Common myeloid progenitor, CD34-positive (primary cell): ENCODE measurements around the gene SRD5A2. TPM values are rescaled to one million over a fixed set of nuclear protein-coding genes. Genes with fewer than 3 reads are reported as not detected.

Source experiments
- CTCF ChIA-PET: fragments of 350-600 bp; sonication (Branson Sonifier 250); formaldehyde crosslinking; loops from one replicate; lab custom pipeline; 2021; ENCODE audit warnings: antibody characterized with exemption; lab: Charles Lee
- POLR2A ChIA-PET: fragments of 350-600 bp; sonication (Branson Sonifier 250); formaldehyde crosslinking; loops from one replicate; lab custom pipeline; 2021; ENCODE audit warnings: antibody characterized with exemption; lab: Charles Lee
- DNase-seq, 3 donors: peaks; one replicate each; pipeline versions ENCODE4 v3.0.0 to v3.0.0-alpha.2; 2013
- H3K27ac ChIP-seq, 2 experiments: 1 replicate in 1 of 2; 2 replicates in 1 of 2; pipeline ENCODE4 v1.7.0; 2013; ENCODE audit warnings: inconsistent platforms in 2 of 2, low read length in 2 of 2, mild to moderate bottlenecking in 2 of 2, low read depth in 1 of 2, moderate library complexity in 1 of 2; ENCODE audit not compliant: severe bottlenecking in 2 of 2, insufficient read depth in 1 of 2, poor library complexity in 1 of 2
- H3K27me3 ChIP-seq, 5 experiments: replicated peaks in 2 of 5; 1 replicate in 3 of 5; 2 replicates in 2 of 5; pipeline versions ENCODE4 v1.6.1 to v1.7.0; 2013; ENCODE audit warnings: low read length in 4 of 5, mild to moderate bottlenecking in 2 of 5, moderate library complexity in 2 of 5, inconsistent platforms in 1 of 5; ENCODE audit not compliant: insufficient read depth in 5 of 5, control insufficient read depth in 4 of 5
- H3K36me3 ChIP-seq, 4 experiments: 1 replicate in 2 of 4; 2 replicates in 2 of 4; pipeline versions ENCODE4 v1.6.1 to v1.7.0; 2013; ENCODE audit warnings: low read length in 3 of 4, control low read depth in 1 of 4, mild to moderate bottlenecking in 1 of 4; ENCODE audit not compliant: control insufficient read depth in 4 of 4, insufficient read depth in 4 of 4
- H3K4me1 ChIP-seq, 4 experiments: 1 replicate in 3 of 4; 2 replicates in 1 of 4; pipeline versions ENCODE4 v1.6.1 to v1.7.1; 2013; ENCODE audit warnings: low read length in 3 of 4, mild to moderate bottlenecking in 3 of 4, control low read depth in 1 of 4, inconsistent platforms in 1 of 4, moderate library complexity in 1 of 4; ENCODE audit not compliant: control insufficient read depth in 4 of 4, insufficient read depth in 4 of 4; ENCODE audit errors: control extremely low read depth in 1 of 4
- H3K4me3 ChIP-seq, 7 experiments: 1 replicate in 4 of 7; 2 replicates in 3 of 7; pipeline versions ENCODE4 v1.5.1 to v1.7.0; 2013; ENCODE audit warnings: mild to moderate bottlenecking in 7 of 7, low read length in 6 of 7, moderate library complexity in 6 of 7, inconsistent platforms in 2 of 7, low read depth in 2 of 7, control low read depth in 1 of 7; ENCODE audit not compliant: insufficient read depth in 4 of 7, control insufficient read depth in 1 of 7; ENCODE audit errors: extremely low read depth in 1 of 7
- H3K9me3 ChIP-seq, 5 experiments: 1 replicate in 4 of 5; 2 replicates in 1 of 5; pipeline versions ENCODE4 v1.6.1 to v1.7.1; 2013; ENCODE audit warnings: low read length in 4 of 5, mild to moderate bottlenecking in 2 of 5, inconsistent platforms in 1 of 5, low read depth in 1 of 5, moderate library complexity in 1 of 5; ENCODE audit not compliant: control insufficient read depth in 4 of 5, insufficient read depth in 2 of 5; ENCODE audit errors: control extremely low read depth in 1 of 5
- WGBS: methylation state at CpG from one replicate; pipeline ENCODE4 v1.1.5; 2013; ENCODE audit not compliant: insufficient coverage; 5-methylcytosine and 5-hydroxymethylcytosine counted together
- polyA plus RNA-seq: library from polyadenylated mRNA; unstranded; fragments of 120-200 nt; gene quantifications from one replicate; pipeline ENCODE4 v1.2.1, GENCODE V29; 2013

SRD5A2 gene, protein sequence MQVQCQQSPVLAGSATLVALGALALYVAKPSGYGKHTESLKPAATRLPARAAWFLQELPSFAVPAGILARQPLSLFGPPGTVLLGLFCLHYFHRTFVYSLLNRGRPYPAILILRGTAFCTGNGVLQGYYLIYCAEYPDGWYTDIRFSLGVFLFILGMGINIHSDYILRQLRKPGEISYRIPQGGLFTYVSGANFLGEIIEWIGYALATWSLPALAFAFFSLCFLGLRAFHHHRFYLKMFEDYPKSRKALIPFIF
- polyA plus RNA-seq = not detected

GRCh38 chr2:31580321-31581117 is at the start of gene SRD5A2:
Gene SRD5A2, minus strand, starts transcription at chr2:31580938. Its CDS starts 38 bp downstream, at chr2:31580900.
- Histone ChIP-seq H3K36me3 (no peaks in the 10 kb centered on the region), H3K27ac (no peak within 1 kb of the TSS), H3K4me1 (peaks cover 0 to 3% (median 0%) of the 10 kb centered on the region in 4 experiments), H3K27me3 (peaks cover 9 to 63% (median 29%) of the 10 kb centered on the region in 5 experiments), H3K4me3 (no peak within 1 kb of the TSS), H3K9me3 (peaks cover 0 to 19% (median 4%) of the 10 kb centered on the region in 5 experiments)
- ChIA-PET CTCF (no interaction called here), POLR2A (no interaction called here)
- 2% methylated on average over 66 of the region's 76 CpGs for WGBS
- DNase-seq = no peak

DNA sequence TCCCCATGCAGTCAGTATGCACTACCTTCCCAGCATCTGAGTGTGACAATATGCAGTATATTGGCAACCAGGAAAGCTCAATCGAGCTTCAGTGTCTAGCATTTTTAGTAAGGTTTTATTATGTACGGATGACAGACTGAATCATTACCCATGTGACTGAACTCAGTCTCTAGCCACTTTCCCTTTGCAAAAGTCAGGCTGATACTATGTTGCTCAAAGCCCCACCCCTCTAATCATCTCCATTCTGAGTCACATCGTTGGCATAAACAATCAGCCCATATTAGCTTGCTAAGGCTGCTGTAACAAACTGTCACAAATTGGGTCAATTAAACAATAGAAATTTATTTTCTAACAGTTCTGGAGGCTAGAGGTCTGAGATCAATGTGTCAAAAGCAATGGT is 25.8 kb upstream of the SRD5A2 start:
- 90% methylated on average over 2 of the region's 3 CpGs for WGBS
- no peak overlapping the region for H3K27ac ChIP-seq
- no peak for DNase-seq
- H3K4me1 ChIP-seq = no peaks in the 10 kb centered on the region
- POLR2A ChIA-PET = no interaction called here
- no peaks in the 10 kb centered on the region for H3K36me3 ChIP-seq
- no peaks in the 10 kb centered on the region for H3K27me3 ChIP-seq
- CTCF ChIA-PET = no interaction called here
- H3K9me3 ChIP-seq = peaks cover 0 to 26% (median under 1%) of the 10 kb centered on the region in 5 experiments
- no peak overlapping the region for H3K4me3 ChIP-seq

DNA sequence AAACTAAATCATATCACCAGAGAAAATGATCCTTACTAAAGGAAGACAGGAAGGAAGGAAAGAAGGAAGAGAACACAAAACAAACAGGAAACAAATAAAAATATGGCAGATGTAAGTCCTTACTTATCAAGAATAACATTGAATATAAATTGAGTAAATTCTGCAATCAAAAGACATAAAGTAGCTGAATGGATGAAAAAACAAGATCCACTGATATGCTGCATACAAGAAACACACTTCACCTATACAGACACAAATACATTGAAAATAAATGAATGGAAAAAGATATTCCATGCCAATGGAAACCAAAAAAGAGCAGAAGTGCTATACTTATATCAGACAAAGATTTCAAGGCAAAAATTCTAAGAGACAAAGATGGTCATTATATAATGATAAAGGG is 18.0 kb upstream of the SRD5A2 start:
- no peaks in the 10 kb centered on the region for H3K36me3 ChIP-seq

GRCh38 chr2:31586230-31586629 is 5.5 kb upstream of the SRD5A2 start:
- H3K27ac ChIP-seq = no peak overlapping the region
- no peak for DNase-seq
- ChIA-PET POLR2A (no interaction called here), CTCF (no interaction called here)
- peaks cover 2 to 31% (median 19%) of the 10 kb centered on the region in 5 experiments for H3K27me3 ChIP-seq
- no peak overlapping the region for H3K4me3 ChIP-seq
- peaks cover 0 to 21% (median 2%) of the 10 kb centered on the region in 5 experiments for H3K9me3 ChIP-seq
- H3K4me1 ChIP-seq = no peaks in the 10 kb centered on the region
- H3K36me3 ChIP-seq = no peaks in the 10 kb centered on the region

More for the DNA sequence above, 18.0 kb upstream of the SRD5A2 start:
- no peak for DNase-seq
- Histone ChIP-seq H3K27ac (no peak overlapping the region), H3K27me3 (no peaks in the 10 kb centered on the region), H3K4me3 (no peak overlapping the region), H3K9me3 (peaks cover 0 to 35% (median 3%) of the 10 kb centered on the region in 5 experiments), H3K4me1 (no peaks in the 10 kb centered on the region)
- ChIA-PET POLR2A (no interaction called here), CTCF (no interaction called here)

DNA sequence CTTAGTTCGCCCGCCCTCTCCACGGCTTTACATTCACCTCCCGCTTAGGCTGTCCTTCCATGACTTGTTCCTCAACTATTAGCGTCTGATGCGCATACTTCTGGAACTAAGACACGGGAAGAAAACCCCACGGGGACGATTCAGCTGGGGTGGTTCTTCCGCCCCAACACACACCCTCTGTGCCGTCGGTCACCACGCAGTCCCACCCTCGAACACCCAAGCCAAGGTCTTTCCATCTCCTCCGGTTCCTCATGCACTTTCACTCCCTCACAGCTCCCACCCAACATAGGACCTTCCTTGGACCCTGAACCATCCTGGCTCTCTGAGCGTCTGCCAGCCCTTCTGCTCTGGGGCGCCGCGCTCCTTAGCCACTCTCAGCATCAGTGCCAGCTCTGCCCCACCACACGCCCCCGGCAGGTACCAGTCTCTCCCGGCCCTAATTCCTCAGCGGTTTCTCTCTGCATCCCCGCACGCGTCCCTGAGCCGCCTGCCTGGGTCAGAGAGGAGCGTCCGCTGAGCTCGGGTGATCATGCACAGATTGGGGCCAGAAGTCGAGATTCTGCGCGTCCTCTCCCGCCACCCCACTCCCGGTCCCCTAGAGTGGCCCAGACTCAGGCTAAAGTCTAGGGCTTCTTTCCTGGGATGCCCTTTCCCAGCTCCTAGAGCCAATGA is 522 bp upstream of the SRD5A2 start:
- Histone ChIP-seq H3K9me3 (peaks cover 0 to 20% (median 4%) of the 10 kb centered on the region in 5 experiments), H3K27ac (no peak overlapping the region), H3K4me1 (peaks cover 0 to 3% (median 0%) of the 10 kb centered on the region in 4 experiments), H3K36me3 (no peaks in the 10 kb centered on the region), H3K27me3 (peaks cover 9 to 63% (median 29%) of the 10 kb centered on the region in 5 experiments), H3K4me3 (no peak overlapping the region)
- ChIA-PET CTCF (no interaction called here), POLR2A (no interaction called here)
- DNase-seq = no peak
- WGBS = 36% methylated on average over 32 of the region's 35 CpGs

- ChIA-PET CTCF (no interaction called here), POLR2A (no interaction called here)
- no peak for DNase-seq
- H3K4me3 ChIP-seq = no peak overlapping the region
- H3K9me3 ChIP-seq = peaks cover 0 to 18% (median 4%) of the 10 kb centered on the region in 5 experiments
- peaks cover 0 to 3% (median 0%) of the 10 kb centered on the region in 4 experiments for H3K4me1 ChIP-seq
- no peaks in the 10 kb centered on the region for H3K36me3 ChIP-seq
- 9% methylated on average over 8 of the region's 13 CpGs for WGBS
- H3K27ac ChIP-seq = no peak overlapping the region
- peaks cover 9 to 62% (median 29%) of the 10 kb centered on the region in 5 experiments for H3K27me3 ChIP-seq
Observed at GRCh38 chr2:31579996-31580320, 780 bp downstream of the SRD5A2 start.

DNA sequence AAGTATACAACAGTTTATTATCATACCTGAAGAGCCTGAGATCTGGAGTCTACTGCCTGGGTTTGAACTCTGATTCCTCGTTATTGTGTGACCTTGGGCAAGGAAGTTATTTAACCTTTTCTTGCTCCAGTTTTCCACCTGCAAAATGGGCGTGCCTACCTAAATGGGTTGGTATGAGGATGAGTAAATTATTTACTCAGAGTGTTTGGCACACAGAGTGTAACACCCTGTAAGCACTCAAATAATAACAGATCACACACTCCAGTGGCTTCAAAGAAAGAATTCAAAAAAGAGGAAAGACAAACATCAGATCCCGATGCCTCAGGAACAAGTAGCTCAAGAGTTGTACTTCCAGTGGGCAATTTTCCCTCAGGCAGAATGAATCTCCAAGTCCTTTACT is 2.4 kb downstream of the SRD5A2 start:
- peaks cover 9 to 54% (median 26%) of the 10 kb centered on the region in 5 experiments for H3K27me3 ChIP-seq
- H3K4me3 ChIP-seq = no peak overlapping the region
- H3K27ac ChIP-seq = no peak overlapping the region
- no peak for DNase-seq
- POLR2A ChIA-PET = no interaction called here
- peaks cover 0 to 15% (median 4%) of the 10 kb centered on the region in 5 experiments for H3K9me3 ChIP-seq
- H3K36me3 ChIP-seq = no peaks in the 10 kb centered on the region
- H3K4me1 ChIP-seq = peaks cover 0 to 3% (median 0%) of the 10 kb centered on the region in 4 experiments
- no CpG with 5 or more reads among the region's 3 CpGs for WGBS
- CTCF ChIA-PET = no interaction called here
